Uterus (tissue), 4 donors: ENCODE data around the gene ALG6. TPM values are rescaled to one million over a fixed set of nuclear protein-coding genes. Genes with fewer than 3 reads are reported as not detected.

Experiments used
- DNase-seq, 2 donors: peaks; one replicate each; pipeline ENCODE4 v3.0.0-alpha.2; 2019 to 2020
- H3K27ac ChIP-seq, 2 donors: fragments of 200-600 bp; sonication (generic); 1 replicate in 1 of 2; 2 replicates in 1 of 2; pipeline ENCODE4 v1.5.1; 2016 to 2018
- H3K27me3 ChIP-seq, 2 donors: fragments of 200-600 bp; sonication (generic); one replicate each; pipeline ENCODE4 v1.5.1; 2018 to 2019; ENCODE audit warnings: control low read depth in 1 of 2
- H3K36me3 ChIP-seq, 2 donors: fragments of 200-600 bp; sonication (generic); one replicate each; pipeline ENCODE4 v1.5.1; 2019; ENCODE audit warnings: control low read depth in 1 of 2
- H3K4me1 ChIP-seq, 2 donors: fragments of 200-600 bp; sonication (generic); one replicate each; pipeline ENCODE4 v1.5.1; 2018 to 2019; ENCODE audit warnings: control low read depth in 1 of 2
- H3K4me3 ChIP-seq, 2 donors: fragments of 200-600 bp; sonication (generic); 1 replicate in 1 of 2; 2 replicates in 1 of 2; pipeline ENCODE4 v1.5.1; 2018 to 2019; ENCODE audit warnings: mild to moderate bottlenecking in 1 of 2
- H3K9me3 ChIP-seq, 2 donors: fragments of 200-600 bp; sonication (generic); one replicate each; pipeline ENCODE4 v1.5.1; 2019; ENCODE audit warnings: control low read depth in 1 of 2
- POLR2A ChIP-seq, 2 donors: fragments of 450-650 bp; IDR thresholded peaks; one replicate each; pipeline ENCODE4 v1.6.1; 2016; ENCODE audit warnings: antibody characterized with exemption in 2 of 2, mild to moderate bottlenecking in 1 of 2, moderate library complexity in 1 of 2
- intact Hi-C: fragments of 100-400 bp; cut with DNase I; formaldehyde crosslinking; loops from one replicate; pipeline ENCODE4 v1.15.1; 2023; ENCODE audit warnings: low total_unique reads
- total RNA-seq, 4 donors: library from RNA; depleted of rRNA in 3 of 4; stranded (reverse); fragments of >200 nt in 3 of 4; gene quantifications; one replicate each; pipeline versions ENCODE4 v1.1.0 to v1.2.4, GENCODE V29; 2014 to 2023
- TF ChIP-seq, protein P1 (sequence below), 4 experiments: fragments of 200-600 bp in 2 of 4; fragments of 450-650 bp in 2 of 4; sonication (generic) in 2 of 4; IDR thresholded peaks; one replicate each; pipeline ENCODE4 v1.5.1; 2016 to 2019; ENCODE audit warnings: antibody characterized with exemption in 4 of 4, mild to moderate bottlenecking in 2 of 4, moderate library complexity in 1 of 4
- donor health status: DM: yes; HTN: yes; CAD: no.

Gene ALG6
- total RNA-seq, 4 donors from 2014 or later: 3.8 to 23.6 (median 15.2) TPM

DNA sequence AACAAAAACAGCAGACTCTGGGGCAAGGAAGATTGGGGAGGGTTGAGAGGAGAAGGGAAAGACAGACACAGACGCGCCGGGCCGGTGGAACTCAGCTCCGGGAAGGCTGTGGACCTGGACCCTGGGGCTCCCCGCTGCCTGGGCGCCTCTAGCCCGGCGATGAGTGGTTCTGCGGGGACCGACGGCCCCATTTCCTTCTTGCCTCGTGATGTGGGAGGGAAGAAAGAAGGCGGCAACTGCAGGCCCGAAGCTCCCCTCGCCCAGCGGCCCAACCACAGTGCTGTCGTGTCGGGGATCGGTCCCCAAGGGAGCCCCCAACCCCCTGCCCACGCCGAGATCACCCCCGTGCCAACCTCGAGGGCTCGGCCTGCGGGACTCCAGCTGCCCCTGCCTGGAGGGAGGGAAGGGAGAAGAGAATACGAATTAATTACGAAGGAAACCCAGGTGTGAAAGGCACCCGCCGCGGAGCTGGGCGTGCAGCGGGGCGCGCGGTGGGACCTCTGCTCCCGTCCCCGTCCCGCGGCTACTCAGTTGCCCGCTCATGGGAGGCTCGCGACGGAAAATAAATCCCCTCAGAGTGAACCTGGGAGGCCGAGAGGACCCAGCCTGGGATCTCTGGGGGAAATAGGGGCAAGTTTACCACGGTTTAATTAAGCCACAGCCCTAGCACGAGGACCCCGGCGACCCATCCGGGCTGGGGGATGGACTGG is 37.7 kb upstream of the ALG6 start:
- H3K27me3 ChIP-seq: peaks cover 22 to 84% of the 10 kb centered on the region in 2 donors

DNA sequence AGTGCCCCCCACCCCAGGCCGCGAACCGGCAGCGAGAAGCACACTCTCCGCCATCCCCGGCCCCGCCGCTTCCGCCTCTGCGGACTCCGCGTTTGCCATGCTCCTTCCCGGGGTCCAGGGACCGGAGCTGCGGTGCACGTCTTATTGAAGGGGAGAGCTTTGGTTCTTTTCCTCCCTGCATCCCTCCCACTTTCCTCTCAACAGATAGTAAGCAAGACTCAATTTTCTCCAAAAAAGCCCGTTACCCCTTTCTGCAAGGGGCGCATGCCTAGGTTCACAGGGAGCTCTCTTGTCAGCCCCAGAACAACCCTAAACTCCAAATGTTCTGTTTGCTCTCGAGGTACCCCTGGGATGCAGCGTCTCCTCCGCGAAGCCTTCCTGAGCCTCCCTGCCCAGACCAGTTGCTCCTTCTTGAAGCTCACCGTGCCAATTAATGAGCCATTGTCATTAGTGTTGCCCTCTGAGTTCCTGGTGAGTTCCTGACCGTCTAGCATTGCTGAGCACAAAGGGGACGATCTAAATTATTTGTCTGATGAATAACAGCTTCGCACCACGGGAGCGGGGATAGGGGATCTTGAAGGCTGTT is 37.0 kb upstream of the ALG6 start:
- Histone ChIP-seq H3K4me3 (no peak overlapping the region), H3K9me3 (no peaks in the 10 kb centered on the region), H3K36me3 (no peaks in the 10 kb centered on the region), H3K27ac (no peak overlapping the region), H3K4me1 (no peaks in the 10 kb centered on the region), H3K27me3 (peaks cover 19 to 83% of the 10 kb centered on the region in 2 donors)
- intact Hi-C loops: no loop called here
- no peak for DNase-seq
- TF ChIP-seq, protein P1, sequence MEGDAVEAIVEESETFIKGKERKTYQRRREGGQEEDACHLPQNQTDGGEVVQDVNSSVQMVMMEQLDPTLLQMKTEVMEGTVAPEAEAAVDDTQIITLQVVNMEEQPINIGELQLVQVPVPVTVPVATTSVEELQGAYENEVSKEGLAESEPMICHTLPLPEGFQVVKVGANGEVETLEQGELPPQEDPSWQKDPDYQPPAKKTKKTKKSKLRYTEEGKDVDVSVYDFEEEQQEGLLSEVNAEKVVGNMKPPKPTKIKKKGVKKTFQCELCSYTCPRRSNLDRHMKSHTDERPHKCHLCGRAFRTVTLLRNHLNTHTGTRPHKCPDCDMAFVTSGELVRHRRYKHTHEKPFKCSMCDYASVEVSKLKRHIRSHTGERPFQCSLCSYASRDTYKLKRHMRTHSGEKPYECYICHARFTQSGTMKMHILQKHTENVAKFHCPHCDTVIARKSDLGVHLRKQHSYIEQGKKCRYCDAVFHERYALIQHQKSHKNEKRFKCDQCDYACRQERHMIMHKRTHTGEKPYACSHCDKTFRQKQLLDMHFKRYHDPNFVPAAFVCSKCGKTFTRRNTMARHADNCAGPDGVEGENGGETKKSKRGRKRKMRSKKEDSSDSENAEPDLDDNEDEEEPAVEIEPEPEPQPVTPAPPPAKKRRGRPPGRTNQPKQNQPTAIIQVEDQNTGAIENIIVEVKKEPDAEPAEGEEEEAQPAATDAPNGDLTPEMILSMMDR (IDR thresholded peaks at IDR 0.05): no peak
- no peak for TF ChIP-seq POLR2A (IDR thresholded peaks at IDR 0.05)

More for the DNA sequence above, 37.7 kb upstream of the ALG6 start:
- Histone ChIP-seq H3K9me3 (no peaks in the 10 kb centered on the region), H3K27ac (no peak overlapping the region), H3K4me3 (no peak overlapping the region), H3K36me3 (no peaks in the 10 kb centered on the region), H3K4me1 (no peaks in the 10 kb centered on the region)
- intact Hi-C loops: no loop called here
- no peak for TF ChIP-seq POLR2A (IDR thresholded peaks at IDR 0.05)
- TF ChIP-seq, protein P1 (IDR thresholded peaks at IDR 0.05): no peak
- DNase-seq: no peak

DNA sequence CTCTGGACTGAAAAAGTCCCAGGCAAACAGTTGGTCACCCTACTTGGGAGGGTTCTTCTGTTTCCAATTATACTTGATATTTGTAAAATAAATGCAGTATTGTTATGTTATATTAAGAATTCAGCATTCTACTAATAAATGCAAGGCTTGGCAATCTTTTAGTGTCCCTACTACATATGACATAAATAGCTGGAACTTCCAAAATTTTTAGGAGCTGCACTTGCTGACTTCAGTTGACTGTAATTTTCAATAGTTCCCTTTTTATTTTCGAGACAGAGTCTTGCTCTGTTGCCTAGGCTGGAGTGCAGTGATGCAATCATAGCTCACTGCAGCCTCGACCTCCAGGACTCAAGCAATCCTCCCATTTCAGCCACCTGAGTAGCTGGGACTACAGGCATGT is 25.0 kb upstream of the ALG6 start:
- H3K9me3 ChIP-seq: no peaks in the 10 kb centered on the region
- no peak overlapping the region for H3K4me3 ChIP-seq
- no peak overlapping the region for H3K27ac ChIP-seq
- no peaks in the 10 kb centered on the region for H3K4me1 ChIP-seq
- no peak for DNase-seq
- H3K27me3 ChIP-seq: no peaks in the 10 kb centered on the region
- H3K36me3 ChIP-seq: no peaks in the 10 kb centered on the region
- intact Hi-C loops: no loop called here
- TF ChIP-seq, protein P1 (IDR thresholded peaks at IDR 0.05): no peak
- no peak for TF ChIP-seq POLR2A (IDR thresholded peaks at IDR 0.05)

DNA sequence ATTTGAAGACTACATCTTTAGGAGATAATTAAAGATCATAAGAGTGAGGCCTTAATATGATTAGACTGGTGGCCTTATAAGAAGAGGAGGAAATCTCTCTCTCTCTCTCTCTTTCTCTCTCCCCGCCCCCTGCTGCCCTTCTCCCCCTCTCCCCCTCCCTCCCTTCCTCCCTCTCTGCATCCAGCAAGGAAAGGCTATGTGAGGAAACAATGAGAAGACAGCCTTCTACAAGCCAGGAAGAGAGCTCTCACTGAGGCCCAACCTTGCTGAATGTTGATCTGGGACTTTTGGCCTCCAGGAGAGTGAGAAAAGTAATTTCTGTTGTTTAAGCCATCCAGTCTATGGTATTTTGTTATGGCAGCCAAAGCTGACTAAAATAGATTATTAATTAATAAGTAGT is 23.5 kb upstream of the ALG6 start:
- Histone ChIP-seq H3K4me1 (no peaks in the 10 kb centered on the region), H3K27me3 (no peaks in the 10 kb centered on the region), H3K27ac (no peak overlapping the region), H3K9me3 (no peaks in the 10 kb centered on the region), H3K36me3 (no peaks in the 10 kb centered on the region), H3K4me3 (no peak overlapping the region)
- intact Hi-C loops: no loop called here
- TF ChIP-seq, protein P1 (IDR thresholded peaks at IDR 0.05): no peak
- TF ChIP-seq POLR2A (IDR thresholded peaks at IDR 0.05): no peak
- DNase-seq: no peak

DNA sequence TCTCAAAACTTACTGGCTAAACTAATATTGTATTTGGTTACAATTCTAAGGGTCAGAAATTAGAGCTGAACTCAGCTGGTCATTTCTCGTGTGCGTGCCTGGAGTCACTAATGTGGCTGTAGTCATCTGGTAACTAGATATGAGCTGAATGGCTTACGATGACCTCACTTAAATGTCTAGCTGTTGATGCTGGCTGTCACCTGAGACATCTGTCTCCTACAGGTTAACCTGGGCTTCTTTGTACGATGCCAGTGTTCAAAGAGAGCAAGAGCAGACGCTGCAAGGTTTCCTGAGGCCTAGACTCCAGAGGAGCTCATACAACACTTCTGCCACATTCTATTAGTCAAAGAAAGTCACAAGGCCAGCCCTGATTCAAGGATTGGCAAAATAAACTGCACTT is 17.1 kb upstream of the ALG6 start:
- Histone ChIP-seq H3K27ac (no peak overlapping the region), H3K4me1 (no peaks in the 10 kb centered on the region), H3K36me3 (no peaks in the 10 kb centered on the region), H3K27me3 (peaks cover 0 to 4% of the 10 kb centered on the region in 2 donors), H3K9me3 (no peaks in the 10 kb centered on the region), H3K4me3 (no peak overlapping the region)
- no peak for DNase-seq
- intact Hi-C loops: no loop called here
- no peak for TF ChIP-seq POLR2A (IDR thresholded peaks at IDR 0.05)
- TF ChIP-seq, protein P1 (IDR thresholded peaks at IDR 0.05): no peak
